Measurements from ENCODE around the gene SNAP25.

Gene SNAP25

DNA sequence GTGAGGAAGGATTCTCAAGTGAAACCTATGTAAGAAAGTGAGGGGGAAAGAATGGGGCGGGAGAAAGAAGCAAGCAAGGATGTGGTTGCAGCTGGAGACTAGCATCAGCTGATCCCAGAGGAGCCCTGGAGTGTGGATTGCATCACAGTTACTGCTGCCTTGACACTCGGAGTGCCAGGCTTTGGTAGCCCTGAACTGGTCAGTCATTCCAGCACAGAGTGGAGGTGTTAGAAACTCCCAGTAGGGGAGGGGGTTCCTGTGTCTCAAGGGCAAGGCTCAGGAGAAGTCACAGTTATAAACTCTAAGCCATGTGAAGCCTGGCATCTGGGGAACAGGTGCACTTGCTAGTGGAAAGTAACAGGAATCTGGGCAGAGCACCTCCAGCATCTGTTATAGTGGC is 23.5 kb downstream of the SNAP25 start:
- CTCF ChIA-PET = no interaction called here
- no peak for DNase-seq (ENCODE audit: low spot score)
- TF ChIP-seq, protein P1, sequence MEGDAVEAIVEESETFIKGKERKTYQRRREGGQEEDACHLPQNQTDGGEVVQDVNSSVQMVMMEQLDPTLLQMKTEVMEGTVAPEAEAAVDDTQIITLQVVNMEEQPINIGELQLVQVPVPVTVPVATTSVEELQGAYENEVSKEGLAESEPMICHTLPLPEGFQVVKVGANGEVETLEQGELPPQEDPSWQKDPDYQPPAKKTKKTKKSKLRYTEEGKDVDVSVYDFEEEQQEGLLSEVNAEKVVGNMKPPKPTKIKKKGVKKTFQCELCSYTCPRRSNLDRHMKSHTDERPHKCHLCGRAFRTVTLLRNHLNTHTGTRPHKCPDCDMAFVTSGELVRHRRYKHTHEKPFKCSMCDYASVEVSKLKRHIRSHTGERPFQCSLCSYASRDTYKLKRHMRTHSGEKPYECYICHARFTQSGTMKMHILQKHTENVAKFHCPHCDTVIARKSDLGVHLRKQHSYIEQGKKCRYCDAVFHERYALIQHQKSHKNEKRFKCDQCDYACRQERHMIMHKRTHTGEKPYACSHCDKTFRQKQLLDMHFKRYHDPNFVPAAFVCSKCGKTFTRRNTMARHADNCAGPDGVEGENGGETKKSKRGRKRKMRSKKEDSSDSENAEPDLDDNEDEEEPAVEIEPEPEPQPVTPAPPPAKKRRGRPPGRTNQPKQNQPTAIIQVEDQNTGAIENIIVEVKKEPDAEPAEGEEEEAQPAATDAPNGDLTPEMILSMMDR (conservative IDR thresholded peaks at IDR 0.05; ENCODE audit: low read depth) = no peak
- H3K27ac ChIP-seq = no peak overlapping the region
- POLR2A ChIA-PET (ENCODE audit: low non-redundant PET) = no interaction called here

DNA sequence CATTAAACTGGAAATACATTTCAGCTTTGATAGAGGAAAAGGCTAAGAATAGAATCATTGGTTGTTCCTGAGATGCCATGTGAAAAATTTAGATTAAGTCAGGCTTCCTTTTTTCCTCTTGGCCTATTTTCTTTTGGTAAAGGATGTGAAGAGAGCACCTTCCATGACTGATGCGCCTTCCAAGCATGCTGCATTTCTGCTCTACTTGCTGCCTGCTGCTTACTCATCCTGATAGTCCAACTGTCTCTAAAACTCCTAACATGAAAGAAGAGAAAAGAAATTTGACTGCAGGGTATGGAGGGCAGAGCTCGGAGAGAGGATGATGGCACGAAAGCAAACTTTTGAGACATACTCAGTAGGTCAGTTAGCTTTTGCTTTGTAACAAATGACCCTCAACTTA is 28.8 kb downstream of the SNAP25 start:
- TF ChIP-seq, protein P1 (conservative IDR thresholded peaks at IDR 0.05; ENCODE audit: low read depth) = no peak
- H3K27ac ChIP-seq = no peak overlapping the region
- POLR2A ChIA-PET (ENCODE audit: low non-redundant PET) = no interaction called here
- CTCF ChIA-PET = no interaction called here
- no peak for DNase-seq (ENCODE audit: low spot score)

DNA sequence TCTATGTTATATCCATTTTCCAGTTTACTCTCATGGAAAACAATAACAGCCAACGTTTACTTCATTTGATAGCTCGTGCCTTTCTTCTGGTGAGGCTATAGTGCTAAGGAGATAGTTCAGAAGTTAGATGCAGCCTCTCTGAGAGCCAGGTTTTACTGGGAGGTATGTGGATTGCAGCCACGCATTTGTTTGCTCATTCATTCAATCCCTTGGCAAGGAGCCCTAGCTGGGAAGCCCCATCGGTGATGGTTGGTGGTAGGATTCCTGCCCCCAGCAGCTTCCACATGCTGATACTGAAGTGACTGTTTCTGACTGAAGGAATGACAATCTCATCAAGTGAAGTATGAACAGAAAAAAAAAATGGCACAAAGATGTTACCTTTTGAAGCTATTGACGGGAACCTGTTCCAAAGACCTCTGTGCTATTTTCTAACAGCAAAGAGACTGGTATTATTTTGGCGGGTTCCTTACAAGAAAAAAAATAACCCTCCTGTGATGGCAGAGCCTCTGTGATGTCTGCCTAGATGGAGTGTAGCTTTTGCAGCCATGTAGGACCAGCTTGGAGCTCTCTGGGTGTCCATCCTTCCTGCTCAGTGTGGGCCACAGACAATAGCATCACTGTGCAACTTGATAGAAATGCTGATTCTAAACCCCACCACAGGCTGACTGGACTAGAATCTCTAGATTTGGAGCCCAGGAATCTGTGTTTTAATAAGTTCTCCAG is 30.6 kb downstream of the SNAP25 start:
- H3K27ac ChIP-seq = no peak overlapping the region
- ChIA-PET POLR2A (ENCODE audit: low non-redundant PET) (no interaction called here), CTCF (no interaction called here)
- TF ChIP-seq, protein P1 (conservative IDR thresholded peaks at IDR 0.05; ENCODE audit: low read depth) = no peak
- DNase-seq (ENCODE audit: low spot score) = no peak

DNA sequence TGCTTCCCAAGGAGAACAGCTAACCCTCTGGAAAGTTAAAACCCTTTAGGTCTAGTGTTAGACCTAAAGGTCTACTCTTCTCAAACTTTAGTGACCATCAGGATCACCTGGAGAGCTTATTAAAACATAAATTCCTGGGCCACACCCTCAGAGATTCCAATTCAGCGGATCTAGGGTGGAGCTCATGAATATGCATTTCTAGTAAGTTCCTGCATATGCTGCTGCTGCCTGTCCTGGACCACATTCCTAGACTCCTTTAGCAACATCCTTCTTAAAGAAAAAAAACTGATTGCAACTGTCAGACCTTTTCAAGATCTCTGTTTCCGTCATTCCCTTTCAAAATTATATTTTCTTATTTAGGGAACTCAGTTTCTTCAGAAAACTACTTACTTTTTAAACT is 31.2 kb downstream of the SNAP25 start:
- ChIA-PET POLR2A (ENCODE audit: low non-redundant PET) (no interaction called here), CTCF (no interaction called here)
- no peak overlapping the region for H3K27ac ChIP-seq
- DNase-seq (ENCODE audit: low spot score) = no peak
- TF ChIP-seq, protein P1 (conservative IDR thresholded peaks at IDR 0.05; ENCODE audit: low read depth) = no peak

DNA sequence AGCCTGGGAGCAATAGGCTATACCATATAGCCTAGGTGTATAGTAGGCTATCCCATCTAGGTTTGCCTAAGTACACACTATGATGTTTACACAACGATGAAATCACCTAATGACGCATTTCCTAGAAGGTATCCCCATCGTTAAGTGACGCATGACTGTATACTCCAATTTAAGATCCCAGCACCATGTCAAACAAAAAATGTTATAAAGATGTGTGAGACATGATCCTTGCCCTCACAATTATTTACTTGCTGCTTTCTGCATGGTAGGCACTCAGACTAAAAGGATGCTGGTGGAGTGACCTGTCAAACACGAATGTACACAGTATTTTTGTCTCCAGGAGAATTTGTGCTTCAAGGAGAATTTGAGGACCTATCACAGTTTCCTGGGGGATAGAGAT is 32.3 kb downstream of the SNAP25 start:
- peak; percentile 7 for DNase-seq (ENCODE audit: low spot score)
- no peak overlapping the region for H3K27ac ChIP-seq
- ChIA-PET POLR2A (ENCODE audit: low non-redundant PET) (no interaction called here), CTCF (no interaction called here)
- TF ChIP-seq, protein P1 (conservative IDR thresholded peaks at IDR 0.05; ENCODE audit: low read depth) = no peak

DNA sequence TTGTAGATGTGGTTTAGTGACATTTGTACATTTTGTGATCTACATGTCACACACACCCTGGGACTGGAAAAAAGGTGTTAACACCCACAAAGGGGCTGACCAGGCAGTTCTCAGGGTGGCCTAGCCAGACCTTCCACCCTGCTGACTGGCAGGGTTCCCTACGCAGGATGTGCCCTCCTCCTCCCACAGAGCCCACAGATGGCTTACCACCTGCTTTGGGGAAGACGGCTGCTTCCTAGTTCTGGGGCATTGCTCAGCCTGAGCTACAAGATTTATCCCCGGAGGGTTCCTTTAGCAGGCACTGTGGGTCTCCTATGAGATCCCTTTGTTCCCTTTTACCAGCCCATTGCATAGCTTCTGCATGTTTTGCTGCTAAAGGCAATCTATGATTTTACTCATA is 35.1 kb downstream of the SNAP25 start:
- ChIA-PET CTCF (no interaction called here), POLR2A (ENCODE audit: low non-redundant PET) (no interaction called here)
- TF ChIP-seq, protein P1 (conservative IDR thresholded peaks at IDR 0.05; ENCODE audit: low read depth) = no peak
- no peak for DNase-seq (ENCODE audit: low spot score)
- no peak overlapping the region for H3K27ac ChIP-seq

Data from RWPE1 (cell line).